Subcutaneous adipose tissue (tissue), 4 donors: ENCODE data around the gene ARID1B. TPM values are rescaled to one million over a fixed set of nuclear protein-coding genes. Genes with fewer than 3 reads are reported as not detected.

Source experiments
- CTCF ChIP-seq: fragments of 450-650 bp; IDR thresholded peaks from one replicate; pipeline ENCODE4 v1.5.1; 2016; ENCODE audit warnings: low read depth, mild to moderate bottlenecking, control low read depth, antibody characterized with exemption, moderate library complexity
- total RNA-seq, 4 donors: library from RNA; depleted of rRNA; stranded (reverse); fragments of >200 nt; gene quantifications; one replicate each; pipeline ENCODE4 v1.1.0, GENCODE V29; 2016

Gene ARID1B
- total RNA-seq, 4 donors from 2014 or later = 93.8 to 137 (median 104) TPM

- TF ChIP-seq CTCF = no peak
Observed at GRCh38 chr6:156956286-156956685, 179.1 kb downstream of the ARID1B start.

GRCh38 chr6:156957931-156958547 is 180.9 kb downstream of the ARID1B start:
- no peak for TF ChIP-seq CTCF

- TF ChIP-seq CTCF = no peak
Observed at GRCh38 chr6:156960525-156960924, 183.3 kb downstream of the ARID1B start.

GRCh38 chr6:156961282-156961892 is 184.2 kb downstream of the ARID1B start:
- TF ChIP-seq CTCF = no peak

- TF ChIP-seq CTCF = no peak
Observed at GRCh38 chr6:156963712-156964700, 186.8 kb downstream of the ARID1B start.

GRCh38 chr6:156967852-156968251 is 190.7 kb downstream of the ARID1B start:
- no peak for TF ChIP-seq CTCF

- no peak for TF ChIP-seq CTCF
Observed at GRCh38 chr6:156969233-156969632, 192.1 kb downstream of the ARID1B start.
